ENCODE data around the gene LBX2. TPM values are rescaled to one million over a fixed set of nuclear protein-coding genes. Genes with fewer than 3 reads are reported as not detected.
"Not testable (repeated sequence)": the region's sequence is repeated elsewhere in the genome, so short reads cannot be mapped to it uniquely, and the experiment has no call there.

LBX2 gene
- total and polyA plus RNA-seq, 3 experiments from 2014 or later = 0.38 to 0.94 TPM; not detected in 1

GRCh38 chr2:74493546-74493945, 5.9 kb downstream of the LBX2 start:
- POLR2A ChIA-PET = no interaction called here
- Histone ChIP-seq H3K9me3 (ENCODE audit: low read length) (no peaks in the 10 kb centered on the region), H3K4me3 (ENCODE audit: low read length) (no peak overlapping the region), H3K27ac (ENCODE audit: low read depth, low read length) (no peak overlapping the region), H3K4me1 (ENCODE audit: insufficient read depth, low read length) (peaks cover 9% of the 10 kb centered on the region), H3K27me3 (ENCODE audit: insufficient read depth, low read length, poor library complexity, severe bottlenecking) (peaks cover 3% of the 10 kb centered on the region), H3K36me3 (ENCODE audit: insufficient read depth, low read length) (peaks cover 24% of the 10 kb centered on the region)
- H3K4me1 Mint-ChIP-seq = peaks cover 5 to 11% (median 11%) of the 10 kb centered on the region in 3 donors
- no peaks in the 10 kb centered on the region for H3K9me3 Mint-ChIP-seq
- peaks cover 7 to 58% (median 16%) of the 10 kb centered on the region in 3 donors for H3K36me3 Mint-ChIP-seq
- no peak for DNase-seq
- CTCF ChIA-PET = interaction anchor here (1.0 to 1.2 kb wide), 2 partner anchors 11 to 38 kb away, joined by 4 to 10 read pairs; partner anchors contain the start of genes CCDC142 and TTC31
- H3K4me3 Mint-ChIP-seq = no peak overlapping the region
- peak overlapping the region in 1 of 8 donors; percentile 40 for H3K27ac Mint-ChIP-seq
- H3K27me3 Mint-ChIP-seq = peaks cover 4% of the 10 kb centered on the region in 2 donors

DNA sequence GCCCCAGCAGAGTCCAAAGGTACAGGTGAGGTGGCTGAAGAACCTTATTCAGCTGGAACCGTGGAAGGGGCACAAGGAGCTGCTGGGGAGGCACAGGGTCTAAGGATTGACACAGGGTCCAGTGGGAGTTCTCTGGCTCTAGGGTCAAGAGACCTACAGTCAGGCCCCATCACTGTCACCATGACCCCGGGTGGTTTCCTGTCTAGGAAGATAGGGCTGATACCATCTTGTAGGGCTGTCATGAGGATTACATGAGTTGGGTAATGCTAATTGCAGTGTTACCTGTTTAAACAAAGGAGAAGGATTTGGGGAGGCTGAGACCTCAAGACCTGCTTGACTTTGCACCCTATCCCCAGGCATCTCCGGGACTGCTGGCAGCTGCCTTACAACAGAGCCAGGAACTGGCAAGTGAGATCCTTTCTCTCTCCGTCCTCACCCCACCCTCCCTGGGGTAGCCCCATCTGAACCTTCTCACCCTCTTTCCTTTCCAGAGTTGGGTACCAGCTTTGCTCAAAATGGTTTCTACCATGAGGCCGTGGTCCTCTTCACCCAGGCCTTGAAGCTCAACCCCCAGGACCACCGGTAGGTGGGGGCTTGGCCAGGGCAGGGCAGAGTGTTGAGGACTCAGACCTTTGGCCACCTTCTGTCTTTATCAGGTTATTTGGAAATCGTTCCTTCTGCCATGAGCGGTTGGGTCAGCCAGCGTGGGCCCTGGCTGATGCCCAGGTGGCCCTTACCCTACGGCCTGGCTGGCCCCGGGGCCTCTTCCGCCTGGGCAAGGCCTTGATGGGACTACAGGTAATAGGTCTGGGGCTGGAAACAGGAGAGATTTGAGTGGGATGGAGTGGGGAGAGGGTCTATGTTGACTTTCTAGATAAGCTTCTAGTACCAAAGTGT, 7.5 kb downstream of the LBX2 start:
- Histone ChIP-seq H3K9me3 (ENCODE audit: low read length) (no peaks in the 10 kb centered on the region), H3K27ac (ENCODE audit: low read depth, low read length) (no peak overlapping the region), H3K4me3 (ENCODE audit: low read length) (no peak overlapping the region), H3K27me3 (ENCODE audit: insufficient read depth, low read length, poor library complexity, severe bottlenecking) (no peaks in the 10 kb centered on the region), H3K36me3 (ENCODE audit: insufficient read depth, low read length) (peaks cover 31% of the 10 kb centered on the region), H3K4me1 (ENCODE audit: insufficient read depth, low read length) (no peaks in the 10 kb centered on the region)
- no peak for DNase-seq
- Mint-ChIP-seq H3K27ac (no peak overlapping the region), H3K36me3 (peaks cover 7 to 64% (median 17%) of the 10 kb centered on the region in 3 donors), H3K4me3 (no peak overlapping the region), H3K4me1 (peaks cover 0 to 1% (median 0%) of the 10 kb centered on the region in 3 donors), H3K9me3 (no peaks in the 10 kb centered on the region), H3K27me3 (no peaks in the 10 kb centered on the region)
- ChIA-PET POLR2A (no interaction called here), CTCF (interaction anchor here (0.9 kb wide), 1 partner anchor 9 kb away, joined by 5 read pairs; the partner anchor contains the start of genes CCDC142 and TTC31)

GRCh38 chr2:74489906-74490305, 9.5 kb downstream of the LBX2 start:
- CTCF ChIA-PET = interaction anchor here (1.1 to 1.3 kb wide), 3 partner anchors 10 to 55 kb away, joined by 3 to 4 read pairs (median 3); no protein-coding TSS in a partner anchor
- peaks cover 35% of the 10 kb centered on the region for H3K36me3 ChIP-seq (ENCODE audit: insufficient read depth, low read length)
- H3K9me3 Mint-ChIP-seq = no peaks in the 10 kb centered on the region

GRCh38 chr2:74488643-74489481, 10.5 kb downstream of the LBX2 start:
- Histone ChIP-seq H3K36me3 (ENCODE audit: insufficient read depth, low read length) (peaks cover 35% of the 10 kb centered on the region), H3K27me3 (ENCODE audit: insufficient read depth, low read length, poor library complexity, severe bottlenecking) (no peaks in the 10 kb centered on the region), H3K9me3 (ENCODE audit: low read length) (no peaks in the 10 kb centered on the region), H3K4me3 (ENCODE audit: low read length) (no peak overlapping the region), H3K4me1 (ENCODE audit: insufficient read depth, low read length) (no peaks in the 10 kb centered on the region), H3K27ac (ENCODE audit: low read depth, low read length) (no peak overlapping the region)
- ChIA-PET POLR2A (interaction anchor here (0.6 kb wide), 2 partner anchors 11 to 37 kb away, joined by 3 to 4 read pairs; no protein-coding TSS in a partner anchor), CTCF (interaction anchor here (1.1 to 1.3 kb wide), 3 partner anchors 12 to 43 kb away, joined by 3 to 4 read pairs (median 4); no protein-coding TSS in a partner anchor)
- peaks cover 7 to 76% (median 21%) of the 10 kb centered on the region in 3 donors for H3K36me3 Mint-ChIP-seq
- peaks cover 4 to 15% (median 10%) of the 10 kb centered on the region in 3 donors for H3K4me1 Mint-ChIP-seq
- H3K27ac Mint-ChIP-seq = no peak overlapping the region
- no peaks in the 10 kb centered on the region for H3K27me3 Mint-ChIP-seq
- no peaks in the 10 kb centered on the region for H3K9me3 Mint-ChIP-seq
- no peak for DNase-seq
- no peak overlapping the region for H3K4me3 Mint-ChIP-seq

More at GRCh38 chr2:74489906-74490305, 9.5 kb downstream of the LBX2 start:
- peaks cover 7 to 80% (median 20%) of the 10 kb centered on the region in 3 donors for H3K36me3 Mint-ChIP-seq
- Histone ChIP-seq H3K9me3 (ENCODE audit: low read length) (no peaks in the 10 kb centered on the region), H3K27ac (ENCODE audit: low read depth, low read length) (no peak overlapping the region), H3K4me1 (ENCODE audit: insufficient read depth, low read length) (no peaks in the 10 kb centered on the region), H3K4me3 (ENCODE audit: low read length) (no peak overlapping the region), H3K27me3 (ENCODE audit: insufficient read depth, low read length, poor library complexity, severe bottlenecking) (no peaks in the 10 kb centered on the region)
- no peak for DNase-seq
- peaks cover 2 to 10% (median 4%) of the 10 kb centered on the region in 3 donors for H3K4me1 Mint-ChIP-seq
- no peak overlapping the region for H3K4me3 Mint-ChIP-seq
- no peak overlapping the region for H3K27ac Mint-ChIP-seq
- no peaks in the 10 kb centered on the region for H3K27me3 Mint-ChIP-seq
- POLR2A ChIA-PET = interaction anchor here (0.6 kb wide), 1 partner anchor 29 kb away, joined by 7 read pairs; no protein-coding TSS in a partner anchor

DNA sequence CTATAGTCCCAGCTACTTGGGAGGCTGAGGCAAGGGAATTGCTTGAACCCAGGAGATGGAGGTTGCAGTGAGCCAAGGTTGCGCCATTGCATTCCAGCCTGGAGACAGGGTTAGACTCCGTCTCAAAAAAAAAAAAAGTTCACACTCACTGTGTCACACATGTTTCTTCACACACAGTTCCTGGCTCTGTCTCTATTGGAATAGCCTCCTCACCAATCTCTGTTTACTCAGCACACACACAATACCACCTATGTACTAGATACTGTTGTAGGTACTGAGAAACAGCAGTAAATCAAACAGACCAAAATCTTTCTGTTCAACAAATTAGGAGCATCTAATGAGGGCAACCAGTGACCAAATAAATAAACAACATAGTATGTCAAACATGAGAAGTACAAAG, 13.3 kb downstream of the LBX2 start:
- Mint-ChIP-seq H3K9me3 (no peaks in the 10 kb centered on the region), H3K27me3 (no peaks in the 10 kb centered on the region), H3K4me1 (peaks cover 20 to 39% (median 28%) of the 10 kb centered on the region in 3 donors), H3K36me3 (peaks cover 4 to 61% (median 11%) of the 10 kb centered on the region in 3 donors), H3K27ac (no peak overlapping the region), H3K4me3 (peak overlapping the region in 1 of 7 donors; percentile 10)
- POLR2A ChIA-PET = no interaction called here
- DNase-seq = no peak
- Histone ChIP-seq H3K27ac (ENCODE audit: low read depth, low read length) (no peak overlapping the region), H3K4me3 (ENCODE audit: low read length) (no peak overlapping the region), H3K4me1 (ENCODE audit: insufficient read depth, low read length) (peaks cover 16% of the 10 kb centered on the region), H3K36me3 (ENCODE audit: insufficient read depth, low read length) (peaks cover 20% of the 10 kb centered on the region), H3K27me3 (ENCODE audit: insufficient read depth, low read length, poor library complexity, severe bottlenecking) (no peaks in the 10 kb centered on the region), H3K9me3 (ENCODE audit: low read length) (no peaks in the 10 kb centered on the region)
- CTCF ChIA-PET = no interaction called here

GRCh38 chr2:74483675-74484164, 15.7 kb downstream of the LBX2 start:
- Histone ChIP-seq H3K4me3 (ENCODE audit: low read length) (peak overlapping the region; percentile 99), H3K36me3 (ENCODE audit: insufficient read depth, low read length) (peaks cover 18% of the 10 kb centered on the region), H3K27ac (ENCODE audit: low read depth, low read length) (peak overlapping the region; percentile 89), H3K4me1 (ENCODE audit: insufficient read depth, low read length) (peaks cover 25% of the 10 kb centered on the region)
- H3K27me3 Mint-ChIP-seq; H3K9me3 Mint-ChIP-seq; H3K27me3 ChIP-seq (ENCODE audit: insufficient read depth, low read length, poor library complexity, severe bottlenecking); H3K9me3 ChIP-seq (ENCODE audit: low read length); DNase-seq: not testable (repeated sequence)
- Mint-ChIP-seq H3K4me1 (peaks cover 32 to 56% (median 45%) of the 10 kb centered on the region in 3 donors), H3K27ac (peak overlapping the region; percentile 3 to 100 (median 100)), H3K4me3 (peak overlapping the region; percentile 98 to 100 (median 100)), H3K36me3 (peaks cover 0 to 55% (median 9%) of the 10 kb centered on the region in 3 donors)
- ChIA-PET CTCF (interaction anchor here (0.9 to 5.6 kb wide), 18 partner anchors 8 to 232 kb away, joined by 3 to 83 read pairs (median 8); partner anchors contain the start of genes AUP1, HTRA2, INO80B and LBX2), POLR2A (interaction anchor here (0.8 to 3.9 kb wide), 4 partner anchors 11 to 48 kb away, joined by 3 to 56 read pairs (median 33); partner anchors contain the start of genes INO80B, MRPL53 and WBP1)

All from CD8-positive, alpha-beta memory T cell (primary cell).